ENCODE data around the gene UPK3A.

GRCh38 chr22:45336971-45337431 lies 52.3 kb downstream of the UPK3A start:
- TF ChIP-seq CTCF (IDR thresholded peaks at IDR 0.05) (no peak), POLR2A (IDR thresholded peaks at IDR 0.05) (no peak)
